Fibroblast of gingiva (primary cell): ENCODE measurements around the gene NOP14.
"Not testable (repeated sequence)": the region's sequence is repeated elsewhere in the genome, so short reads cannot be mapped to it uniquely, and the experiment has no call there.

Source experiments
- DNase-seq: peaks from one replicate; pipeline ENCODE4 v3.0.0-alpha.2; 2011; ENCODE audit warnings: low read depth

The NOP14 gene

GRCh38 chr4:2942532-2943363, 20.5 kb downstream of the NOP14 start:
- no peak for DNase-seq

DNA sequence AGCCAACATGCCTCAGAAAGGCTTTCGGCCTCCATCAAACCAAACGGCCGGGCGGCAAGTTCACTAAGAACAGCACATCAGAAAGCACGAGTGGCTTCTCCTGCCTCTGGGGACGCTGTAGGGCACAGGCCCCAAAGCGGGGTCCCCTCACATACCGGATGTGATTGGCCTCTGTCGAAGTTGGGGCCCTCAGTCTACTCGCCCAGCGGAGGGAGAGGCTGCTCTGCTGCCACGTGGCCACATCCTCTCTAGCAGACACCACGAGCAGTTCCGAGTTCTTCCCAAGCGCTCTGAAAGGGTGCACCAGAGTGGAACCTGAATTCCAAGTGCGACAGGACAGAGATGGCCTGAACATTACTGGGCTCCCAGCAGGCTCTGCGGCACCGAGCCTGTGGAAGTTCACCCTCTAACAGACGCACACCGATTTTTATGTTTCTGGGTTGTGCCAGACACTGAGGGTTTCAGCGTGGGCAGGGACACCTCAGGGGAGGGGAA, 21.1 kb downstream of the NOP14 start:
- DNase-seq = no peak

DNA sequence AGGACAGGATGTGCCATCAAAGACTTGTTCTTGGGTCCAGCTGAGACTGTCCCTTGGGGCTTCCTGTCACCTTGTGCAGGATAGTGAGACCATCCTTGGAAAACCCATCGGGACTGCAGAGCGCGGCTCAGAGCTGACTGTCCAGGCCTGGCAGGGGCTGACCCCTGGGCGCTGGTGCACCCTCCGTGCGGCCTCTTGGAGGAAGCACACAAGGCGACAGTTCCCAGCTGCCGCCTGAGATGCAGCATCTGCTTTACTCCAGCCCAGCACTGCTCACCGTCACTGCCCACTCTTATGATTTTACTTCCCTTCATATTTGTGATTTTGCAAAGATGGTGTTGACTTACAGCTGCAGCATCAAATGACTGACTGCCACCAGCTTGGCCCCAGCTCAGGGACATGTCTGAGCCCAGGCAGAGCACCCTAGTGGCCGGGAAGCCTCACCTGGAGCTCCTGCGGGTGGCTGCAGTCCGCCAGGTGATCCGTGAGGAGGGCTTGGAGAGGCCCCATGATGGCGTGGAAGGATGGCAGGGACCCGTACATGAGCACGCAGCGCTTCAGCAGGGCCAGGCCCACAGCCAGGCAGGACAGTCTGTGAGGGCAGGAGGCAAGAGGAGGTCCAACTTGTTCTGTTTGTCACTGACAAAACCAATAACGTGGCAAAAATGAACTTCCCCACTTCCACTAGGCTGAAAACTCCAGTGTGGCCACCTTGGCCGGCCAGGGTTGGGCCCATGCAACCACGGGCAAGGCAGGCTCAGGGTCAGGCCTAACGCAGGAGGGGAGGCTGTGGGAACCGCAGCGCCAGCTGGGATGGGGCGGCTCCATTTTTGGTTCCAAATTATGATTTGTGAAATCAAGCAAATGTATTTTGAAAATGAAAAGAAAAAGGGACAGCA, 21.8 kb downstream of the NOP14 start:
- no peak for DNase-seq

DNA sequence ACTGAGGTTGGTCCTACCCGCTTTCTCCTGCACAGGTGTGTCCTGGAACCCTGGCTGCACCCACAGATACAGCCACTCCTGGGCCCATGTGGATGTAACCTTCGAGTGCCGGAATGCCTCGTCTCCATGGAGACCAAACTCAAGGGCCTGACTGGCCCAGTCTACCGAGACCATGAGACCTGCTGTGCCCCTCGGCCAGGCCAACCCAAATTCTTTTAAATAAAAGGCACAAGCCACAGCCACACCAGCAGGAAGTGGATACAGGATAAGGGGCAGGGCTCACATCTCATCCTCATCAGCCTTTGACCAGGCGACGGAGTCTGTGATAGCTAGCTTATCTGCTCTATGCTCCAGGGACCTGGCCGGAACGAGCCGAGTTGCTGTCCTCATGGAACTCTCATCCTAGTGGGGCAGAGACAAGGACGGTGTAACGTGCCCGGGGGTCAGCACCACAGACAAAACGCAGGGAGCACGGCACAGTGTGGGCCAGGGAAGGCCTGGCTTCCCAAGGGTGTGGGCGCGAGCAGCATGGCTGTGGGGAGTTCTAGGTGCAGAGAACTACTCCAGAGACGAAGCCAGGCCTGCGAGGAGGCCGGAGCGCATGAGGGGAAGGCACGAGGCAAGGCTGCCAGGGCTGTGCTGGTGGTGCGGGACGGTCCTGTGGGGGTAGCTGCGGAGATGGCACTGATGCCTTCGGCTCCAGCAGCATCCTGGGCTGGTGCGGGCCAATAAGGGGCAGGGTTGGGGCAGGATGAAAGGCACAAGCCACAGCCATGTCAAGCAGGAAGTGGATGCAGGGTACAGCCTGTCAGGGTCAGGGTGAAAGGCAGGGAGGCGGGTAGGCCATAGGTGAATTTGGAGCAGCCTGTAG, 22.7 kb downstream of the NOP14 start:
- DNase-seq = no peak

DNA sequence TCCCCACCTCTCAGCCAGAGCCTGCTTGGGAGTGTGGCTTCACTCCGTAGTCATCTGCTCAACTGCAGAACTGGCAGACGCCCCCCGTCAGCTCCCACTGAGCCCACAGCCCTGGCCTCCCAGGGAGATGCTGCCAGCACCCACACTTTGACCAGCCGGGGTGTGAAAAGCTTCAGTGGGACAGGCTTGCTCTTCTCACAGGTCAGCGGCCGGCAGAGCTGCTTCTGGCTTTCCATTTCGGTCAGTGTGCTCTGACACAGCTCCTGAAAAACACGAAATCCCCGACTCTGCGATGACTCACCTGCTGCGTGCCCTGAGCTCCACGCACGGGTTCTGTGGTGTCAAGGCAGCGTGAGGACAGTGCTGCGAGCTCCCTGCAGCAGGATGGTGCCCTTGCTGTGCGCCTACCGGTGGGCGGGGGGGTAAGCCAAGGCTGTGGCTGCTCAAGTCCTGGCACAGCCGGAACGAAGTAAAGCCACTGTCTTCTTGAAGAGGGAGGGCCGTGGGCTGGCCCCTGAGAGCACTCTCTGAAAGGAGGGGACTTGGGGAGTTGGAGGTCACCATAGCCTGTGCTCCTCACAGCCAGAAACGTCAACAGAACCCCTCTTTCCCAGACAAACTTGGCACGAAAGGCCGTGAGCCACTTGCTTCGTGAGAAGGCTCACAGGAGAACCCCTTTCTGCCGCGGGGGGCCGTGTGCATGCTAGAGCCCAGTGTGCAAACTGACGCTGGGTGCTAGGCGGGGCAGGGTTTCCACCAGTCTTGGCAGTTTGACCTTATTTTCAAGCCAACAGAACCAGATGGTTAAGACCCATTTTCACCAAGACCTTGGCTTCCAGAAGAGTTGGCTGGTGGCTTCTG, 23.6 kb downstream of the NOP14 start:
- no peak for DNase-seq

GRCh38 chr4:2938906-2939305, 24.3 kb downstream of the NOP14 start:
- DNase-seq = no peak

GRCh38 chr4:2938411-2938810, 24.8 kb downstream of the NOP14 start:
- DNase-seq = not testable (repeated sequence)

DNA sequence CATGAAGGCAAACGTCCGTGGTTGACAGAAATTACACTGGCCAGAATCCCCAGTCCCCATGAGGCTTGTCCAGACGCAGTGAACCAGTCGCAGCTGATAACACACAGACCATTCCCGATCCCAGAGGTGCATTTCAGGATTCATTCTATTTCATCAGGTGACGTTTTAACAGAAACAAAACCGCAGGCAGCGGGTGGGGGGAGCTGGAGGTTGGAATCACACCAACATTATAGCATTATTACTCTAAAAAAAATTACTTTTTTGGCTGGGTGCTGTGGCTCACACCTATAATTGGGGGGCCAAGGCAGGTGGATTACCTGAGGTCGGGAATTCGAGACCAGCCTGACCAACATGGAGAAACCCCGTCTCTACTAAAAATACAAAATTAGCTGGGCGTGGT, 25.2 kb downstream of the NOP14 start:
- DNase-seq = no peak

DNA sequence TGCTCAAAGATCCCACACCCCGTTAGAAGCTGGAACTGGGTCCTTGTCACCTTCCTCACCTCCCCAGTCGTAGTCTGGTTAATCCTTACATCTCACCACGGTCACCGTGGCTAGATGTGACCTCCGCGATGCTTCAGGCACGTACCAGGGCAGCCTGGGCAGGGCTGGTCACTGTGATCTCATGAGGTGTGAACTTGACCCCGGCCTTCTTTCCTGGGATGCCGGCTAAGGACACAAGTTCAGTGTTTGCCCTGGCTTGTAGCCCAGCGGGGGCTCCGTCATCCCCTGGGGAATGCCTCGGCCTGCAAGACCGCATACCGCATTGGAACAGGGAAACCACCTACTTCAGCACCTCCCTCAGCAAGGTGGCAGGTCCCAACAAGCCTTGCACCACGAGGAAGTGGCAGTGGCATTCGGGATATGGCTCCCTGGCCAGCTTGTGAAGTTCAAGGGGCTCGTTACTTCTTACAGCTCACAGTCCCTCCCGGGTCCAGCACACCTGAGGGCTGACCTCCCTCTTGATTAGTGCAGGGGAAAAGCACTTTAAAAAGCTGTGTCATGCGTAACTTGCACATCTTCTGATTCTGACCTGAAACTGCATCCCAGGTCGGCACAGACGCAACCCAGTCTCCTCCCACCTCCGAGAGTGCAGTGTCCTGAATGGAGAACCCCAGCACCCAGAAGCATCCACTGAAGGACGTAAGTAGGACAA, 25.9 kb downstream of the NOP14 start:
- no peak for DNase-seq

- peak; percentile 50 for DNase-seq
These were observed 26.4 kb downstream of the NOP14 start for GRCh38 chr4:2936773-2937145.

GRCh38 chr4:2935762-2936743, 27.2 kb downstream of the NOP14 start:
- no peak for DNase-seq

GRCh38 chr4:2934813-2935761, 28.1 kb downstream of the NOP14 start:
- DNase-seq = peak; percentile 87

DNA sequence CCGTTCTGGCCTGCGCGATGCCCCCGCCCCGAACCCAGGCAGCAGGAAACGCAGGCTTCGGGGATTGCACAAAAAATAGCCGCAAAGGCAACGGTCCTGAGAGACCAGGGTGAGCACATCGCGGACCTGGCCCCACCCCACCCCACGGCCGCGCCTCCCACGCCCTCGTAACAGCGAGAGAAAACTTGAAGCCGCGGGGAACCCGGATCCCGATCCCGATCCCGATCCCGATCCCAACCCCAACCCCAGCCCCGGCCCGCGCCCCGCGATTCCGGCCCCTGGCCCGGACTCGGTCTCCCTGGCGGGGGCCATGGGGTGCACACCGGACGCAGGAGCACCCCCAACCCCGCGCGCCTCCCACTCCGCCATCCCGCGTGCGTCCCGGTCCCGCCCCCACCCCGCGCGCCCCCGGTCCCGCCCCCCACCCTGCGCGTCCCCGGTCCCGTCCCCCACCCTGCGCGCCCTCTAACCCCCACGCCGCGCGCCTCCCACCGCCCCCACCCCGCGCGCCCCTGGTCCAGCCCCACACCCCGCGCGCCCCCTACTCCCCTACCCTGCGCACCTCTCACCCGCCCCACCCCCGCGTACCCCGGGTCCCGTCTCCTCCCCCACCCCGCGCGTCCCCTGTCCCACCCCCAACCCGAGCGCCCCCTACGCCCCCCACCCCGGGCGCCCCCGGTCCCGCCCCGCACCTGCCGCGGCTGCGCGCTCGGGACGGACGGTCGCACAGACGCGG, 29.0 kb downstream of the NOP14 start:
- DNase-seq = peak; percentile 70

GRCh38 chr4:2933566-2934076, 29.6 kb downstream of the NOP14 start:
- no peak for DNase-seq

- DNase-seq = no peak
These were observed 30.1 kb downstream of the NOP14 start for GRCh38 chr4:2932951-2933565.

DNA sequence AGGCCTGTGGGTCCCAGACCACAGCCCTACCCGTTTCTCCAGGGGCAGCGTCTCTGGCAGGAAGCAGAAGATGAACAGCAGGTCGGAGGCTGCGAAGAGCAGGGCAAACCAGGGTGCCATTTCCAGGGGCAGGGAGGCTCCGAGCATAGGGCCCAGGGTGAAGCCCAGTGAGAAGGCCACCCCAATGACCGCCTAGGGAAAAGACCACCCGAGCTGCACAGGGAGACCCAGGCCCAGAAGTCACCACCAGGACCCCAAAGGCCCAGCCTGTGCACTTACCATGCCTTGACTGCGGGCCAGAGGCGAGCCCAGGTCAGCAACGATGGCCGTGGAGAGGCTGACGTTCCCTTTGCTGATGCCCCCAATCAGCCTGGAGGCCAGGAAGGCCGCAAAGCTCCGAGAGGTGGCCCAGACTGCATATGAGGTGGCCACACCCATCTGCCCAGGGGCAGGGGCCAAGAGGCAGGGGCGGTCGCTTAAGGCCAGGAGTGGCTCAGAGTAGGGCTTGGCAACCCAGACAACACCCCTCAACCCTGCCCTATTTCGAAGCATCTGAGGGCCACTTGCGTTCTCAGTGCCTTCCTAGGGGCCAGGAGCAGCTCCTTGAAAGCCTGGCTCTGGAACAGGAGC, 30.8 kb downstream of the NOP14 start:
- DNase-seq = no peak
